ENCODE results near the gene FOXG1. TPM values are rescaled to one million over a fixed set of nuclear protein-coding genes. Genes with fewer than 3 reads are reported as not detected.

FOXG1 gene
- total and polyA plus RNA-seq, 2 of the 4 experiments (the other 2 are of a cell fraction), result not detected

DNA sequence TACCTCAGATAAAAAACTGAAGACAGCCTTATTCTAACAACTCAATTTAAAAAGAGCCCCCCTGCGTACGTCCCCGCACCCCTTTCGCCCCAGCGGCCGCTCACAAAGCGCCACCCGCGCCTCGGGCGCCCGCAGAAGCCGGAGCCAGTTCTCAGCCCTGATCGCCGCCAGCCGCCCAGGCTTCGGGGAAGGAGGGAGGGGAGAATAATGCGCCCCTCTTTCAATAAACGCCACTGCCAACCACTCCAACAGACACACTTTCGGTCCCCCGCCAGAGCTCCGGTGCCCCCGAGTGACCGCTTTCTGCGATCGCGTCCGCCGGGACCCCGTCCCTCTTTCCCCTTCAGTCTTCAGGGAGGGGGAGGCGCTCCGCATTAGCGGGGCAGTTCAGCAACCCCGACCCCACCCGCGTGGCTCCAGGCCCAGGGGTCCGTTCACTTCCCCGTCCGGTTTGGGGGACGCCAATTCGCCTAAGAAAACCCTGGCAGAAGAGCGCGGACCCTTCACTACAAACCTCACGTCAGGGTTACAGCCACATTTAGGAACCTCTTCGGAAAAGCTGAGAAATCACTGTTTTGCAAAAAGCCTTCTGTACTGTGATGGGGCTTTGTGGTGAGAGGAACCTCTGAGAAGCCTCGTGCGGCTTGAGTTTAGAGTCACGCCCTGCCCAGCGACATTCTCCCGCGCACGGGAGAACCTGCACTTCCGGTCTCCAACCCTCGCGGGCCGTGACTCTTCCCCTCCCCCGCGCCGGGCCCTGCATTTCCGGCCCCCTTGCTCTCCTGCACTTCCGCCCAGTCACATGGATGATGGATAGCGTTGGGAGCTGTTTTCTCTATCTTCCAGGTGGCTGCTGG is 18.7 kb downstream of the FOXG1 start:
- peak; percentile 0 for DNase-seq

More for the DNA sequence above, 18.7 kb downstream of the FOXG1 start:
- intact Hi-C loops (cut with micrococcal nuclease), result no loop called here
- no peaks in the 10 kb centered on the region for H3K79me1 ChIP-seq (ENCODE audit: low read depth in 1 of 2, low read length in 2 of 2)
- peaks cover 20% of the 10 kb centered on the region for H3K27me3 ChIP-seq (ENCODE audit: control insufficient read depth, insufficient read depth, low read length)
- no CpG with 5 or more reads among the region's 62 CpGs for WGBS, 2 experiments (ENCODE audit: extremely low coverage in 2 of 2, insufficient read length in 1 of 2)
- no peak overlapping the region; a peak in 1 of 4 replicates for H4K8ac ChIP-seq (ENCODE audit: low read depth in 2 of 2, low read length in 2 of 2)
- H4K91ac ChIP-seq (ENCODE audit: insufficient read depth, low read depth, low read length), result no peak overlapping the region
- BruUV-seq (replicated peaks), result no TSS peak
- H2BK120ac ChIP-seq (ENCODE audit: low read depth, low read length), result no peak overlapping the region
- no peak overlapping the region for H3K23ac ChIP-seq (ENCODE audit: low read depth, low read length)
- H2AK9ac ChIP-seq (replicated peaks; ENCODE audit: low read depth, low read length, poor library complexity), result no peak overlapping the region
- H2AFZ ChIP-seq (replicated peaks; ENCODE audit: low read length, poor library complexity), result peak overlapping the region; percentile 80
- peak overlapping the region; percentile 77 for H3K4me2 ChIP-seq (ENCODE audit: low read depth, low read length)
- no peak; the same call in 1 of the 2 replicates for ATAC-seq (ENCODE audit: low read depth)
- no peaks in the 10 kb centered on the region for H3K4me1 ChIP-seq (ENCODE audit: control insufficient read depth, insufficient read depth, low read length)
- no peak overlapping the region for H3K18ac ChIP-seq (ENCODE audit: low read depth, low read length)
- dilution Hi-C loops (cut with HindIII; ENCODE audit: low sequenced_read_pairs, unreplicated experiment), result no loop called here
- H3K36me3 ChIP-seq (ENCODE audit: control insufficient read depth, insufficient read depth, low read length), result no peaks in the 10 kb centered on the region
- H3K4ac ChIP-seq (ENCODE audit: low read depth, low read length), result no peak overlapping the region
- no peaks in the 10 kb centered on the region for H3K9me3 ChIP-seq (ENCODE audit: control insufficient read depth, insufficient read depth, low read length)
- TF ChIP-seq NFE2L2 (IDR thresholded peaks at IDR 0.05; ENCODE audit: low read depth, low read length), result no peak
- TF ChIP-seq RFX5 (IDR thresholded peaks at IDR 0.05; ENCODE audit: low read depth, low read length), result no peak
- no peak for TF ChIP-seq CEBPB (IDR thresholded peaks at IDR 0.05; ENCODE audit: low read depth, low read length)
- no peak for TF ChIP-seq MXI1 (IDR thresholded peaks at IDR 0.05; ENCODE audit: borderline replicate concordance, low read depth, low read length)
- no peak for TF ChIP-seq SMC3 (IDR thresholded peaks at IDR 0.05; ENCODE audit: low read depth, low read length)
- no peak for TF ChIP-seq FOS (IDR thresholded peaks at IDR 0.05; ENCODE audit: low read depth, low read length)
- TF ChIP-seq, protein P1, sequence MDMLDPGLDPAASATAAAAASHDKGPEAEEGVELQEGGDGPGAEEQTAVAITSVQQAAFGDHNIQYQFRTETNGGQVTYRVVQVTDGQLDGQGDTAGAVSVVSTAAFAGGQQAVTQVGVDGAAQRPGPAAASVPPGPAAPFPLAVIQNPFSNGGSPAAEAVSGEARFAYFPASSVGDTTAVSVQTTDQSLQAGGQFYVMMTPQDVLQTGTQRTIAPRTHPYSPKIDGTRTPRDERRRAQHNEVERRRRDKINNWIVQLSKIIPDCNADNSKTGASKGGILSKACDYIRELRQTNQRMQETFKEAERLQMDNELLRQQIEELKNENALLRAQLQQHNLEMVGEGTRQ (IDR thresholded peaks at IDR 0.05; ENCODE audit: low read depth, low read length), result no peak
- TF ChIP-seq BHLHE40 (IDR thresholded peaks at IDR 0.05; ENCODE audit: low read depth, low read length), result no peak
- no peak for TF ChIP-seq CHD1 (IDR thresholded peaks at IDR 0.05; ENCODE audit: low read depth, low read length)
- H3K14ac ChIP-seq (replicated peaks; ENCODE audit: low read depth, low read length), result no peak overlapping the region
- no peak overlapping the region for H3K9ac ChIP-seq (ENCODE audit: low read depth, low read length)
- H2BK15ac ChIP-seq (ENCODE audit: low read depth, low read length), result no peak overlapping the region
- H3K9me1 ChIP-seq (ENCODE audit: insufficient read depth, low read length), result no peaks in the 10 kb centered on the region
- H4K20me1 ChIP-seq (ENCODE audit: insufficient read depth, low read length), result no peaks in the 10 kb centered on the region
- POLR2A ChIA-PET (ENCODE audit: unreplicated experiment), result no interaction called here
- H2BK5ac ChIP-seq (ENCODE audit: low read depth, low read length, poor library complexity, severe bottlenecking), result no peak overlapping the region
- H3K56ac ChIP-seq (ENCODE audit: extremely low read depth, insufficient read depth, low read length), result no peak overlapping the region
- no peak overlapping the region for H2BK20ac ChIP-seq (ENCODE audit: low read depth, low read length)
- no peak overlapping the region for H3K27ac ChIP-seq (ENCODE audit: insufficient read depth, low read length)
- in situ Hi-C loops (cut with MboI; ENCODE audit: low sequenced_read_pairs), result no loop called here
- H4K5ac ChIP-seq (ENCODE audit: low read depth, low read length), result no peak overlapping the region
- CTCF ChIA-PET, result no interaction called here
- H3K4me3 ChIP-seq (ENCODE audit: insufficient read depth, low read depth, low read length), result peak overlapping the region; percentile 27
- H2AK5ac ChIP-seq (ENCODE audit: low read depth, low read length), result no peak overlapping the region
